DND-41 (cell line): ENCODE data around the gene MRPL49.

ENCODE experiments used
- CTCF ChIP-seq: IDR thresholded peaks from 2 replicates; pipeline ENCODE4 v1.5.1; 2012; ENCODE audit warnings: borderline replicate concordance, low read length, moderate library complexity, mild to moderate bottlenecking; ENCODE audit not compliant: poor library complexity, severe bottlenecking; ENCODE audit errors: extremely low read depth
- EZH2 ChIP-seq: IDR thresholded peaks from 3 replicates; pipeline ENCODE4 v1.6.1; 2012; ENCODE audit warnings: borderline replicate concordance, low read depth, mild to moderate bottlenecking, moderate library complexity, low read length, inconsistent platforms; ENCODE audit not compliant: severe bottlenecking

GRCh38 chr11:65156926-65157325 is 34.8 kb downstream of the MRPL49 start:
- TF ChIP-seq CTCF (no peak), EZH2 (no peak)
